Measurements from ENCODE around the gene C2CD3.
"Not testable (repeated sequence)": the region's sequence is repeated elsewhere in the genome, so short reads cannot be mapped to it uniquely, and the experiment has no call there.

The C2CD3 gene

GRCh38 chr11:74066663-74067062 is 104.1 kb downstream of the C2CD3 start:
- DNase-seq = peak; percentile 9

DNA sequence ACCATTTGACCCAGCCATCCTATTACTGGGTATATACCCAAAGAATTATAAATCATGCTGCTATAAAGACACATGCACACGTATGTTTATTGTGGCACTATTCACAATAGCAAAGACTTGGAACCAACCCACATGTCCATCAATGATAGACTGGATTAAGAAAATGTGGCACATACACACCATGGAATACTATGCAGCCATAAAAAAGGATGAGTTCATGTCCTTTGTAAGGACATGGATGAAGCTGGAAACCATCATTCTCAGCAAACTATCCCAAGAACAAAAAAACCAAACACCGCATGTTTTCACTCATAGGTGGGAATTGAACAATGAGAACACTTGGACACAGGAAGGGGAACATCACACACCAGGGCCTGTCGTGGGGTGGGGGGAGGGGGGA is 105.3 kb downstream of the C2CD3 start:
- DNase-seq = not testable (repeated sequence)

DNA sequence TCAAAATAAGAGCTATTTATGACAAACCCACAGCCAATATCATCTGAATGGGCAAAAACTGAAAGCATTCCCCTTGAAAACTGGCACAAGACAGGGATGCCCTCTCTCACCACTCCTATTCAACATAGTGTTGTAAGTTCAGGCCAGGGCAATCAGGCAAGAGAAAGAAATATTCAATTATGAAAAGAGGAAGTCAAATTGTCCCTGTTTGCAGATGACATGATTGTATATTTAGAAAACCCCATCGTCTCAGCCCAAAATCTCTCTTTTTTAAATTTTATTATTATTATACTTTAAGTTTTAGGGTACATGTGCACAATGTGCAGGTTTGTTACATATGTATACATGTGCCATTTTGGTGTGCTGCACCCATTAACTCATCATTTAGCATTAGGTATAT is 107.2 kb downstream of the C2CD3 start:
- not testable (repeated sequence) for DNase-seq

- not testable (repeated sequence) for DNase-seq
Observed at GRCh38 chr11:74061599-74061998, 109.2 kb downstream of the C2CD3 start.

GRCh38 chr11:74057249-74058151 is 113.3 kb downstream of the C2CD3 start:
- DNase-seq = no peak

GRCh38 chr11:74055938-74056337 is 114.9 kb downstream of the C2CD3 start:
- DNase-seq = peak; percentile 68

DNA sequence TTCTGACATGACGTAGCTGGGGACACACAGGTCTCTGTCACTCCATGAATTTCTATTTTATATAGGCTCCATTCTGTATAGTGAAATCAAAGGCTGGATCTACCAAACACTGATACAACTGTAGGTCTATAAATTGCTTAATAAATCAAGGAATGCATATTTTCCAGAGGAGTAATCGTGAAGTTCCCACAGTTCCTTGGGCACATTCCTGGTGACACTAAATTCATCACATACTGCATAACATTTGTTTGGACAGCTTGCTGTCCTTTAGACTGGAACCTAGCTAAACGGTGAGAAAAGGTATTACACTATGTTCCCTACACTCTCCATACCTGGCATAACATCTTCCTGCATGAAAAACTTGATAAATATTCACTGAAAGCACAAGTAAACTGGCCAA is 120.3 kb downstream of the C2CD3 start:
- DNase-seq = no peak

DNA sequence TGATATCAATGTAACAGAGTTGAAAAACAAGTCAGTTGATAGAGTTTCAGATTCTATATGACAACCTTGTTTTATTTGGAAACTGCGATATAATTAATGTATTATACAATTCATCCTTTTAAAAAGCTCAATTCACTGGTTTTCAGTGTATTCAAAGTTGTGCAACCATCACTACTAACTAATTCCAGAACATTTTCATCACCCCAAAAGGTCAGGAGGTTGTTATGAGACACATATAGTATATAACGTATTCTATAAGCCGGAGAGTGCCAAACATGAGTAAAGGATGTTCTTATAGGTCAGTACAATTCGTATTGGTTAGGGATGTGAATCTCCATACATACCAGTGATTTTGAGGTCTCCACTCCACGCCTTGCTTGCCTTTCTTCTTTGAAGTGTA is 121.8 kb downstream of the C2CD3 start:
- no peak for DNase-seq

DNA sequence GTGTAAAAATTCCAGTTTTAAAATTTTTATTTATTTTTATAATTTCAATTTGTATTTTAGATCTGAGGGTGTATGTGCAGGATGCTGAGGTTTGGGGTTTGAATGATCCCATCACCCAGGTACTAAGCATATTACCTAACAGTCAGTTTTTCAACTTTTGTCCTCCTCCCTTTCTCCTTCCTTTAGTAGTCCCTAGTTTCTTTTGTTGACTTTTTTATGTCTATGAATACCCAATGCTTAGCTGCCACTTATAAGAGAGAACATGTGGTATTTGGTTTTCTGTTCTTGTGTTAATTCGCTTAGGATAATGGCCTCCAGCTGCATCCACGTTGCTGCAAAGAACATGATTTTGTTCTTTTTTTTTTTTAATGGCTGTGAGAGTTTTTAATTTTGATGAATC is 126.3 kb downstream of the C2CD3 start:
- DNase-seq = no peak

DNA sequence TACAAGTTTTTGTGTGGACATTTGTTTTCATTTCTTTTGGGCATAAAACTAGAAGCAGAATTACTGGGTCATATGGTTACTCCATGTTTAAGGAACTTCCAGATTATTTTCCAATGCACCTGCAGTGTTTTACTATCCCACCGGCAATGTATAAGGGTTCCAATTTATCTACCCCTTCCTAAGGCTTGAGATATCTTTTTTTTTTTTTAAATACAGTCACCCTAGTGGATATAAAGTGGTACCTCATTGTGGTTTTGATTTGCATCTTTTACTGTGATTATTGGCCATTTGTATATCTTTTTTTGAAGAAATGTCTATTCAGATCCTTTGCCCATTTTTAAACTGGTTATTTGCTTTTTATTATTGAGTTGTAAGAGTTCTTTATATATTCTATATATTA is 127.4 kb downstream of the C2CD3 start:
- no peak for DNase-seq

- peak; percentile 21 for DNase-seq
Observed at GRCh38 chr11:74037309-74037708, 133.5 kb downstream of the C2CD3 start.

DNA sequence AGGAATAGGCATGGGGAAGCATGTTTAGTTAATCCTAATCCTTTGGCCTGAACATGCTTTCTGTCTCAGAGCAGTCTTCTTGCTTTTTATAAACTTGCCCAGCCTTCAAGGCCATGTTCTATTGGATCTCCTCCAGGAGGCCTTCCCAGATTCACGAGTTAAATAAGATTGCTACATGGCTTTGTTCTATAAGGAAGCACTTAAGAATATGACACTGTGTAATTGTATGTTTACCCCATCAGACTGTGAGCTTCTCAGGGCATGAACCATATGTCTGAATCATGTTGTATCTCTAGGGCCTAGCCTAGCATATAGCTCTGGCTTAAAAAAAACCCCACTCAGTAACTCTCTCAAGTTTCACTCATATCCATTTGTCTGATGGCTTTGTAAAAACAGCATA is 135.5 kb downstream of the C2CD3 start:
- no peak for DNase-seq

- DNase-seq = no peak
Observed at GRCh38 chr11:74033046-74033445, 137.8 kb downstream of the C2CD3 start.

GRCh38 chr11:74030723-74031676 is 139.8 kb downstream of the C2CD3 start:
- DNase-seq = no peak

DNA sequence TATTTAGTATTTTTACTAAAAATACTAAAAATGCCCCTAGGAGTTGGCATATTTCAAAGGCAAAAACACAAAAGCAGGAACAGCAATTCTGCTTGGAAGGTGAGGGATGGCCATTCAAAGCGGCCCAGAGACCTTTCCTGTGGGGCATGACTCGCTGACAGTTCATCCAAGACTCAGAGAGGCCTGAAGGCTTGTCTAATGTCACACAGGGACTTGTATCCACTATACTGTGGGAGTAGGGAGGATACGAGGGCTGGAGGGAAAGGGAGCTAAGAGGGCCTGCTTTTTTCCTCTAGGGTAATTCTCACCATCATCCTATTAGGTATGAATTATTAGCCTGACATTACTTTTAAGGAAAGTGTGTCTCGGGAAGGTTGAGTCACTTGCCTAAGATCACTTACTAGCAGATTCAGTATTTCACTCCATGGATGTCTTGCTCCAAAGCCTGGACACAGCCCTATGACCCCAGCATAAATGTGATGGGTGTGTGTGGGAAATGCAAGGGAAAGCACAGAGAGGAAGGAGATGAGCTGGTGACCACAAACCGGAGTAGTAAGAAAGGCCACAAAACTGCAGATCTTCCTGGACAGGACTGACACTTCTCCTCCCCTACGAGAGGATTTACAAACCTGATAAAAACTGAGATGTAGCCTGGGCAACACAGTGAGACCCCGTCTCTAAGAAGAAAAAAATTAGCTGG is 145.2 kb downstream of the C2CD3 start:
- peak; percentile 33 for DNase-seq

DNA sequence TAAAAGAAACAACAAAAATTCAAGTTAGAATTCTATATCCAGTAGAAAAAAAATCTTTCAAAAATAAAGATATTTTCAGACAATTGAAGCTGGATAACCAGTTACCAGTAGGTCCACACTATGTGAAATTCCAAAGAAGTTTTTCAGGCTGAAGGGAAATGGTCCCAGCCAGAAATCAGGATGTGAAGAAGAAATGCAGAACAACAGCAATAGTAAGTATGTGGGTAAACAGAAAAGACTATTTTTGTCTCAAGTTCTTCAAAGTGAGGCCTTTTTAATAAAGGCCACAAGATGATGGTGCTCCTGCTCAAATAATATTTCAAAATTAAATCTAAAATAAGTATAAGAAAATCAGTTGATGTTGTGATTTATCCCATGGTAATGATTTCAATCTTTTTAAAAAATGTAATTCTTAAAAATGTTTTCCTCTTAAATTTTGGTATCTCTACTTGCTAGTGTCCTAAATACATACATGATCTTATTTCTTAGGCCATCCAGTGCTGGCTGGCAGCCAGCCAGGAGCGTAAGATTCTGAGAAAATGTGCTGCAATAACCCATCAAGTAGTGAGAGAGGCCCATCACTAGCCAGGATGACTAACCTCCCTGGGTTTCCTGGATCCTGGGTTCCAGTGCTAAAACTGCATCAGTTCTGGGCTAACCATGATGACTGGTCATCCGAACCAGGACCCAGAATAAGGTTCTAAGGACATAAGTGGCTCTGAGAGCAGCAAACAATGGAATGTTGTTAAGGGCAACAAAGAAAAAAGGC is 146.4 kb downstream of the C2CD3 start:
- DNase-seq = no peak

GRCh38 chr11:74023276-74023675 is 147.5 kb downstream of the C2CD3 start:
- DNase-seq = no peak

GRCh38 chr11:74022546-74022945 is 148.3 kb downstream of the C2CD3 start:
- no peak for DNase-seq

GRCh38 chr11:74021998-74022397 is 148.8 kb downstream of the C2CD3 start:
- no peak for DNase-seq

DNA sequence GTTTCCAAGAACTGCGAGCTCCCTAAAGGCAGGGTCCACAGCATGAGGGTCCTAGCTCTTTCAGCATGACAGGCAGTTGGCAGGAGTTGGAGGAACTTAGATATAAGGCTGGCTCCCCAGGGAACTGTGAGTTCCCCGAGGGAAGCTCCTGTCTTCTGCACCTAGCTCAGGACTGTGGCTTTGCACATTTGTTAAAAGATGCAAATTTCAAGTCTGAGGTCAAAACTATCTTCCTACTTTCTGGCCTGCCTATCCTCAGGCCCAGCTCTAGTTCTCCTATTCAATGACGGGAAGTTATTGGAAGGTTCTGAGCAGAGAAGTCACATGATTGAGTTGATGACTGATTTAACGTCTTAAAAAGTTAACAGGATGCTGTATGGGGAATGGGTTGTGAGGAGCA is 150.3 kb downstream of the C2CD3 start:
- DNase-seq = no peak

- DNase-seq = no peak
Observed at GRCh38 chr11:74019860-74020259, 150.9 kb downstream of the C2CD3 start.

DNA sequence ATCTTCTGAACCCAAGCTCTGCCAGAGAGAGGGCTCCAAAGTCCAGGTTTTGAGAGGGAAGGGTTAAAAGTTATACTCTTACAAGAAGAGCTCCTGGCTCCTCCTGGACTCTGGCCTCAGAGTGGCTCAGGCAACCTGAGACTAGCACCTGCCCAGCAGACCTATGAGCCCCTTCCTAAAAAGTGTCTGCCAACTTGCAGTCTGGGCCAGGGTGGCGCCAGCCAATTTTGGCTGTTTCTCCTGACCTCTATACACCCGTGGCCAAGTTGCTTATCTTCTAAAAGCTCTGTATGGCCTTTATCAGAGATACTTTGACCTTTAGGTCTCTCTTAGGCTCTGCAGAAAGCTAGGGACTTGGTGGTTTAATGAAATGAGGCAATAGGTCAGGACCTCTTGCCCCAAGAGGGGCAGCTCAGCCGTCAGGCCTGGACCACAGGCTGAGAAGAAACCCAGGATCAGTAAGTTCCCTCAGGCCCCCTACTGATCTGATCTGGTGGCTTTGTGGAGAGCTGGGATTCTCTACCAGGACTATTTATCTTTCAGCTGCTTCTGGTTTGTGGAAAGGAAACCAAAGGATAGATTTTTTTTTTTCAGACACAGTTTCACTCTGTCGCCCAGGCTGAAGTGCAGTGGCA is 151.6 kb downstream of the C2CD3 start:
- DNase-seq = no peak
